SK-N-SH treated with all-trans-retinoic acid at 6 μM for 48 hours (cell line): ENCODE data around the gene EHD4.

ENCODE experiments used
- ATAC-seq: fragments of 200-7000 bp; cut with Tn5 transposase; 3 replicates; pipeline ENCODE4 v1.9.1; 2020; ENCODE audit warnings: mild to moderate bottlenecking, moderate library complexity
- BACH2 ChIP-seq: fragments of 250-450 bp; sonication (Bioruptor Pico); IDR thresholded peaks from 2 replicates; pipeline ENCODE4 v1.9.0; 2021; ENCODE audit warnings: mild to moderate bottlenecking, borderline replicate concordance
- ESRRG ChIP-seq: fragments of 250-450 bp; sonication (Bioruptor Pico); IDR thresholded peaks from 2 replicates; pipeline ENCODE4 v1.6.1; 2021; ENCODE audit warnings: mild to moderate bottlenecking
- OSR1 ChIP-seq: fragments of 250-450 bp; sonication (Bioruptor Pico); IDR thresholded peaks from 2 replicates; pipeline ENCODE4 v1.8.0; 2022; ENCODE audit warnings: moderate library complexity, mild to moderate bottlenecking, inconsistent platforms
- POU6F1 ChIP-seq: fragments of 250-450 bp; sonication (Bioruptor Pico); IDR thresholded peaks from 2 replicates; pipeline ENCODE4 v1.8.0; 2021; ENCODE audit warnings: low read depth, mild to moderate bottlenecking, moderate library complexity, borderline replicate concordance
- PPARA ChIP-seq: fragments of 250-450 bp; sonication (Bioruptor Pico); IDR thresholded peaks from 2 replicates; pipeline ENCODE4 v1.5.0; 2020; ENCODE audit warnings: mild to moderate bottlenecking, borderline replicate concordance
- RARB ChIP-seq: fragments of 250-450 bp; sonication (Bioruptor Pico); IDR thresholded peaks from 2 replicates; pipeline ENCODE4 v1.8.0; 2021; ENCODE audit warnings: mild to moderate bottlenecking, moderate library complexity
- SNAI2 ChIP-seq: fragments of 250-450 bp; sonication (Bioruptor Pico); IDR thresholded peaks from 2 replicates; pipeline ENCODE4 v1.5.0; 2020; ENCODE audit warnings: mild to moderate bottlenecking, moderate library complexity
- TCF4 ChIP-seq: fragments of 250-450 bp; sonication (Bioruptor Pico); IDR thresholded peaks from 2 replicates; pipeline ENCODE4 v1.8.0; 2021; ENCODE audit warnings: mild to moderate bottlenecking, moderate library complexity, borderline replicate concordance
- TOX ChIP-seq: fragments of 250-450 bp; sonication (Bioruptor Pico); IDR thresholded peaks from 2 replicates; pipeline ENCODE4 v1.8.0; 2021; ENCODE audit warnings: mild to moderate bottlenecking, moderate library complexity, borderline replicate concordance
- TSHZ2 ChIP-seq: fragments of 250-450 bp; sonication (Bioruptor Pico); IDR thresholded peaks from 2 replicates; pipeline ENCODE4 v1.5.0; 2020; ENCODE audit warnings: mild to moderate bottlenecking, moderate library complexity
- ZC3H10 ChIP-seq: fragments of 250-450 bp; sonication (Bioruptor Pico); IDR thresholded peaks from 2 replicates; pipeline ENCODE4 v1.5.1; 2021; ENCODE audit warnings: mild to moderate bottlenecking, moderate library complexity
- ZNF565 ChIP-seq: fragments of 450-650 bp; formaldehyde crosslinking; conservative IDR thresholded peaks from 2 replicates; pipeline ENCODE4 v1.5.0; 2020; ENCODE audit warnings: low read depth, mild to moderate bottlenecking, moderate library complexity
- ZNF8 ChIP-seq: fragments of 450-650 bp; formaldehyde crosslinking; IDR thresholded peaks from 2 replicates; pipeline ENCODE4 v1.5.0; 2020; ENCODE audit warnings: mild to moderate bottlenecking, moderate library complexity
- TF ChIP-seq, protein P1 (sequence below): fragments of 250-450 bp; sonication (Bioruptor Pico); IDR thresholded peaks from 2 replicates; pipeline ENCODE4 v1.8.0; 2020; ENCODE audit warnings: mild to moderate bottlenecking, moderate library complexity, borderline replicate concordance
- TF ChIP-seq, protein P2 (sequence below): fragments of 250-450 bp; sonication (Bioruptor Pico); IDR thresholded peaks from 2 replicates; pipeline ENCODE4 v1.5.1; 2020; ENCODE audit warnings: low read depth, mild to moderate bottlenecking, moderate library complexity
- TF ChIP-seq, protein P3 (sequence below): fragments of 250-450 bp; sonication (Bioruptor Pico); IDR thresholded peaks from 2 replicates; pipeline ENCODE4 v1.5.1; 2021; ENCODE audit warnings: mild to moderate bottlenecking, moderate library complexity

The EHD4 gene

GRCh38 chr15:41895957-41896356 lies 76.4 kb downstream of the EHD4 start (continued):
- TF ChIP-seq, protein P1, sequence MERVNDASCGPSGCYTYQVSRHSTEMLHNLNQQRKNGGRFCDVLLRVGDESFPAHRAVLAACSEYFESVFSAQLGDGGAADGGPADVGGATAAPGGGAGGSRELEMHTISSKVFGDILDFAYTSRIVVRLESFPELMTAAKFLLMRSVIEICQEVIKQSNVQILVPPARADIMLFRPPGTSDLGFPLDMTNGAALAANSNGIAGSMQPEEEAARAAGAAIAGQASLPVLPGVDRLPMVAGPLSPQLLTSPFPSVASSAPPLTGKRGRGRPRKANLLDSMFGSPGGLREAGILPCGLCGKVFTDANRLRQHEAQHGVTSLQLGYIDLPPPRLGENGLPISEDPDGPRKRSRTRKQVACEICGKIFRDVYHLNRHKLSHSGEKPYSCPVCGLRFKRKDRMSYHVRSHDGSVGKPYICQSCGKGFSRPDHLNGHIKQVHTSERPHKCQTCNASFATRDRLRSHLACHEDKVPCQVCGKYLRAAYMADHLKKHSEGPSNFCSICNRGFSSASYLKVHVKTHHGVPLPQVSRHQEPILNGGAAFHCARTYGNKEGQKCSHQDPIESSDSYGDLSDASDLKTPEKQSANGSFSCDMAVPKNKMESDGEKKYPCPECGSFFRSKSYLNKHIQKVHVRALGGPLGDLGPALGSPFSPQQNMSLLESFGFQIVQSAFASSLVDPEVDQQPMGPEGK (CRISPR knock-in tag) = no peak
- TF ChIP-seq ESRRG (CRISPR knock-in tag) (no peak), SNAI2 (CRISPR knock-in tag) (no peak), ZNF8 (CRISPR knock-in tag) (no peak)

- TF ChIP-seq ESRRG (CRISPR knock-in tag) (no peak), POU6F1 (CRISPR knock-in tag) (no peak)
- ATAC-seq = peak; percentile 5
Measured at GRCh38 chr15:41895491-41895890, 76.9 kb downstream of the EHD4 start.

DNA sequence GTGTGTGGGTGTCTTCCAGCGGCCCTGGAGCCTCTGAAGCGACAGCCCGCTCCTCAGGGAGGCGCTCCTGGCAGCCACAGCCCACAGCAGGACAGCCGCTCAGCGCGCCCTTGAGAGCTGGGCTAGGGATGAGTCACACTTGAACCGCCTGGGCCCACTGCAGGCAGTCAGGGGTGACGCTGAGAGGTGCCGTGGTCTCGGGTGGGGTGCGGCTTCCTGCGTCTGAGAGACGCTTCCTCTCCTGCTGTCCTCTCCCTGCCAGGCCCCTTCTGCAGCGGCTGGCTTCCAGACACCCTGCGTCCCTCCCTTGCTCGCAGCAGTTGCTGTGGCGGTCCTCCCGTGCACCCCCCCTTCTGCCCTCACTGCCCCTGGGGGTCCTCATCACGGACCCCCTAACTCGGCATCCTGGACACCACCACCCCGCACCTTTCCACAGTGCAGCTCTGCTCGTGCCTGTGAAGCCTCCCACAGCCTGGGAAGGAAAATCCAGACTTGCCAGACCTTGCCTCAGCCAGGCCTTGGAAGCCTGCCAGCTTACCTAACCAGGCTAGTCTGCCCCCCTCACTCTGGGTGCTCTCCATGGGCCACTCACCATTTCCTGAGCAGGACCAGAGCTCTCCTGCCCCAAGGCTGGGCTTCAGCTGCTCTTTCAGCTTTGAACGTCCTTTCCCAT lies 77.4 kb downstream of the EHD4 start:
- ATAC-seq = peak; percentile 95
- TF ChIP-seq, protein P2, sequence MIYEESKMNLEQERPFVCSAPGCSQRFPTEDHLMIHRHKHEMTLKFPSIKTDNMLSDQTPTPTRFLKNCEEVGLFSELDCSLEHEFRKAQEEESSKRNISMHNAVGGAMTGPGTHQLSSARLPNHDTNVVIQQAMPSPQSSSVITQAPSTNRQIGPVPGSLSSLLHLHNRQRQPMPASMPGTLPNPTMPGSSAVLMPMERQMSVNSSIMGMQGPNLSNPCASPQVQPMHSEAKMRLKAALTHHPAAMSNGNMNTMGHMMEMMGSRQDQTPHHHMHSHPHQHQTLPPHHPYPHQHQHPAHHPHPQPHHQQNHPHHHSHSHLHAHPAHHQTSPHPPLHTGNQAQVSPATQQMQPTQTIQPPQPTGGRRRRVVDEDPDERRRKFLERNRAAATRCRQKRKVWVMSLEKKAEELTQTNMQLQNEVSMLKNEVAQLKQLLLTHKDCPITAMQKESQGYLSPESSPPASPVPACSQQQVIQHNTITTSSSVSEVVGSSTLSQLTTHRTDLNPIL = no peak
- TF ChIP-seq POU6F1 (CRISPR knock-in tag) (no peak), TOX (CRISPR knock-in tag) (no peak), OSR1 (no peak), BACH2 (no peak), TSHZ2 (0 out of 2 replicates have a peak, but pooled peaks have one; percentile 9)

DNA sequence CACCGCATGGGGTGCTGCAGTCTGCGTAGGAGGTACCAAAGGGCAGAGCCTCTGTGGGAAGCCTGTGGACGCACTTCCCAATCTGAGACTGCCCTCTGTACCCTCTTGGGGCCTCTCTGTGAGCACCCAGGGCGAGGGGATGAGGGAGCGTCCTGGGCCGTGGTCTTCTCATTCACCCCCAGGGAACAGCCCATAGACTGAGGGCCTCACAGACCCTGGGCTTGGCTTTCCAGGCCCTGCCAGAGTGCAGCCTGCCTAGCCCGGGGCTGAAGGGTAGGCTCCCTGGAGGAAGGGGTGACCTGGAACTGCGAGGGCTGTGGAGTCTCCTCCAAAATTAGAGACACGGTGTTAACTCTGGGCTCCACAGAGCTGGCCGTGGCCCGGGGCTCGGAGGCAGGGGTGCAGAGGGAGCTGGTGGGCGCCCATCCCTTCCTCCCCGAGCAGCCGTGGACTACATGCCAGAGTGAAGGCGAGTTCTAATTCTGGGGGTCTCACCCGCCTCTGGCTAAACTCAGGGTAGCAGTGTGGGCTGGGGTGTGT lies 78.0 kb downstream of the EHD4 start:
- TF ChIP-seq RARB (CRISPR knock-in tag) (no peak), BACH2 (no peak), ZNF565 (CRISPR knock-in tag) (no peak), ZC3H10 (CRISPR knock-in tag) (no peak), PPARA (CRISPR knock-in tag) (no peak), TCF4 (CRISPR knock-in tag) (no peak), ZNF8 (CRISPR knock-in tag) (no peak)
- TF ChIP-seq, protein P2 = no peak
- TF ChIP-seq, protein P1 (CRISPR knock-in tag) = no peak
- TF ChIP-seq, protein P3, sequence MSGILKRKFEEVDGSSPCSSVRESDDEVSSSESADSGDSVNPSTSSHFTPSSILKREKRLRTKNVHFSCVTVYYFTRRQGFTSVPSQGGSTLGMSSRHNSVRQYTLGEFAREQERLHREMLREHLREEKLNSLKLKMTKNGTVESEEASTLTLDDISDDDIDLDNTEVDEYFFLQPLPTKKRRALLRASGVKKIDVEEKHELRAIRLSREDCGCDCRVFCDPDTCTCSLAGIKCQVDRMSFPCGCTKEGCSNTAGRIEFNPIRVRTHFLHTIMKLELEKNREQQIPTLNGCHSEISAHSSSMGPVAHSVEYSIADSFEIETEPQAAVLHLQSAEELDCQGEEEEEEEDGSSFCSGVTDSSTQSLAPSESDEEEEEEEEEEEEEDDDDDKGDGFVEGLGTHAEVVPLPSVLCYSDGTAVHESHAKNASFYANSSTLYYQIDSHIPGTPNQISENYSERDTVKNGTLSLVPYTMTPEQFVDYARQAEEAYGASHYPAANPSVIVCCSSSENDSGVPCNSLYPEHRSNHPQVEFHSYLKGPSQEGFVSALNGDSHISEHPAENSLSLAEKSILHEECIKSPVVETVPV (CRISPR knock-in tag) = no peak
- no peak; the same call in 1 of the 3 replicates for ATAC-seq
